Measurements from ENCODE around the gene PRSS35. TPM values are rescaled to one million over a fixed set of nuclear protein-coding genes. Genes with fewer than 3 reads are reported as not detected.
A peak's percentile ranks its signal among the peaks of the same experiment; 100 is the strongest.

The PRSS35 gene
- total RNA-seq, 1 experiment from 2014 or later = 6.7 TPM

DNA sequence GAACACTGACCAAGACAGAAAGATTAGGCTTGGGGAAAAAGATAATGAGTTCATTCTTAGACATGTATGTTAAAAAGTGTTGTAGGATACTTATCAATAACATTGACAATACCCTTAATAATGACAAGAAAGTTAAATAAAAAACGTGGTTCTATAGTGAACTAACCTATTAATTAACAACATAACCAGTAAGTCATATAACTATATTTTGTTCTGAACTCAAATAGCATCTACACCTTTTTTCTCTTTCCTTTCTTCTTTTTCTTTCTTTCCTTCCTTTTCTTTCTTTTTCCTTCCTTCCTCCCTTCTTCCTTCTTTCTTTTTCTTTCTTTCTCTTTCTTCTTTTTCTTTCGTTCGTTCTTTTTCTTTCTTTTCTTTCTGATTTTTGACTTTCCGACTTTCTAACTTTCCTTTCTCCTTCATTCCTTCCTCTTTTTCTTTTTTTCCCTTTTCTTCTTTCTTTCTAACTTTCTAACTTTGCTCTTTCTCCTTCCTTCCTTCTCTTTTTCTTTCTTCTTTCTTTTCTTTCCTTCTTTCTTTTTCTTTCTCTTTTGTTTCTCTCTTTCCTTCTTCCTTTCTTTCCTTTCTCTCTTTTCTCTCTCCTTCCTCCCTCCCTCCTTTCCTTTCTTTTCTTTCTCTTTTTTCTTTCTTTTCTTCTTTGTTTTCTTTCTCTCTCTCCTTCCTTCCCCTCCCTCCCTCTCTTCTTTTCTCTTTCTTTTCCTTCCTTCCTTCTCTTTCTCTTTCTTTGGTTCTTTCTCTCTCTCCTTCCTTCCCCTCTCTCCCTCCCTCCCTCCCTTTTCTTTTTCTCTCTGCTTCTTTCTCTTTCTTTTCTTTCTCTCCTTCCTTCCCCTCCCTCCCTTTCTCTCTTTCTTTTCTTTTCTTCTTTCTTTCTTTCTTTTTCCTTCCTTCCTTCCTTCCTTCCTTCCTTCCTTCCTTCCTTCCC is 24.6 kb downstream of the PRSS35 start:
- ATAC-seq = no peak
- H3K4me1 Mint-ChIP-seq = no peaks in the 10 kb centered on the region
- peaks cover 4% of the 10 kb centered on the region for H3K9me3 Mint-ChIP-seq
- TF ChIP-seq, protein P1, sequence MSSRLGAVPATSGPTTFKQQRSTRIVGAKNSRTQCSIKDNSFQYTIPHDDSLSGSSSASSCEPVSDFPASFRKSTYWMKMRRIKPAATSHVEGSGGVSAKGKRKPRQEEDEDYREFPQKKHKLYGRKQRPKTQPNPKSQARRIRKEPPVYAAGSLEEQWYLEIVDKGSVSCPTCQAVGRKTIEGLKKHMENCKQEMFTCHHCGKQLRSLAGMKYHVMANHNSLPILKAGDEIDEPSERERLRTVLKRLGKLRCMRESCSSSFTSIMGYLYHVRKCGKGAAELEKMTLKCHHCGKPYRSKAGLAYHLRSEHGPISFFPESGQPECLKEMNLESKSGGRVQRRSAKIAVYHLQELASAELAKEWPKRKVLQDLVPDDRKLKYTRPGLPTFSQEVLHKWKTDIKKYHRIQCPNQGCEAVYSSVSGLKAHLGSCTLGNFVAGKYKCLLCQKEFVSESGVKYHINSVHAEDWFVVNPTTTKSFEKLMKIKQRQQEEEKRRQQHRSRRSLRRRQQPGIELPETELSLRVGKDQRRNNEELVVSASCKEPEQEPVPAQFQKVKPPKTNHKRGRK (CRISPR knock-in tag; IDR thresholded peaks at IDR 0.05; ENCODE audit: borderline replicate concordance) = peak; percentile 84; the same call in 1 of the 2 replicates
- TF ChIP-seq, protein P2, sequence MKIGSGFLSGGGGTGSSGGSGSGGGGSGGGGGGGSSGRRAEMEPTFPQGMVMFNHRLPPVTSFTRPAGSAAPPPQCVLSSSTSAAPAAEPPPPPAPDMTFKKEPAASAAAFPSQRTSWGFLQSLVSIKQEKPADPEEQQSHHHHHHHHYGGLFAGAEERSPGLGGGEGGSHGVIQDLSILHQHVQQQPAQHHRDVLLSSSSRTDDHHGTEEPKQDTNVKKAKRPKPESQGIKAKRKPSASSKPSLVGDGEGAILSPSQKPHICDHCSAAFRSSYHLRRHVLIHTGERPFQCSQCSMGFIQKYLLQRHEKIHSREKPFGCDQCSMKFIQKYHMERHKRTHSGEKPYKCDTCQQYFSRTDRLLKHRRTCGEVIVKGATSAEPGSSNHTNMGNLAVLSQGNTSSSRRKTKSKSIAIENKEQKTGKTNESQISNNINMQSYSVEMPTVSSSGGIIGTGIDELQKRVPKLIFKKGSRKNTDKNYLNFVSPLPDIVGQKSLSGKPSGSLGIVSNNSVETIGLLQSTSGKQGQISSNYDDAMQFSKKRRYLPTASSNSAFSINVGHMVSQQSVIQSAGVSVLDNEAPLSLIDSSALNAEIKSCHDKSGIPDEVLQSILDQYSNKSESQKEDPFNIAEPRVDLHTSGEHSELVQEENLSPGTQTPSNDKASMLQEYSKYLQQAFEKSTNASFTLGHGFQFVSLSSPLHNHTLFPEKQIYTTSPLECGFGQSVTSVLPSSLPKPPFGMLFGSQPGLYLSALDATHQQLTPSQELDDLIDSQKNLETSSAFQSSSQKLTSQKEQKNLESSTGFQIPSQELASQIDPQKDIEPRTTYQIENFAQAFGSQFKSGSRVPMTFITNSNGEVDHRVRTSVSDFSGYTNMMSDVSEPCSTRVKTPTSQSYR (CRISPR knock-in tag; IDR thresholded peaks at IDR 0.05) = no peak
- no peaks in the 10 kb centered on the region for H3K36me3 Mint-ChIP-seq
- H3K4me3 Mint-ChIP-seq = no peak overlapping the region
- no peak overlapping the region for H3K27ac Mint-ChIP-seq
- ChIA-PET POLR2A (interaction anchor here (1.4 kb wide), 1 partner anchor 107 kb away, joined by 6 read pairs; the partner anchor contains the start of gene ME1), CTCF (interaction anchor here (0.6 to 1.3 kb wide), 54 partner anchors 10 to 926 kb away, joined by 3 to 28 read pairs (median 4); partner anchors contain the start of genes ME1, PGM3, PRSS35 and RIPPLY2)
- DNase-seq (ENCODE audit: low spot score) = no peak
- H3K27me3 Mint-ChIP-seq (ENCODE audit: low read depth) = peaks cover 3% of the 10 kb centered on the region

DNA sequence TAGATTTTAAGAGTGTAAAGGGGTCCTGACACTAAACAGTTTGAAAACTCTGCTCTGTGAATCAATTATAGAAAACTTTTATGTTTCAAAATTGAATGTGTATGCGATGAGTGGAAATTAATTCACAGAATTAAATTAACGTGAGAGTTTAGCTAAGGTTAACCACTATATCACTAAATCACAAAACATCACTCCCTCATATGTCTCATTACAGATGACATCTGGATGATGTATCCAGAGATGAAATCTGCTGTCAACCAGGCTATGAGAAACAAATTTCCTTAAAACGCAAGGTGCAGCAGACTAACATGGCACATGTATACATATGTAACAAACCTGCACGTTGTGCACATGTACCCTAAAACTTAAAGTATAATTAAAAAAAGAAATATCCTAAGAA is 27.3 kb downstream of the PRSS35 start:
- peaks cover 5% of the 10 kb centered on the region for H3K4me1 Mint-ChIP-seq
- no peak overlapping the region for H3K27ac Mint-ChIP-seq
- no peak overlapping the region for H3K4me3 Mint-ChIP-seq
- DNase-seq (ENCODE audit: low spot score) = no peak
- POLR2A ChIA-PET = no interaction called here
- peaks cover 3% of the 10 kb centered on the region for H3K27me3 Mint-ChIP-seq (ENCODE audit: low read depth)
- TF ChIP-seq FOXJ3 (CRISPR knock-in tag; IDR thresholded peaks at IDR 0.05; ENCODE audit: borderline replicate concordance) (no peak), ZNF671 (CRISPR knock-in tag; IDR thresholded peaks at IDR 0.05) (no peak), SMAD3 (CRISPR knock-in tag; IDR thresholded peaks at IDR 0.05; ENCODE audit: borderline replicate concordance) (no peak), NR3C1 (CRISPR knock-in tag; conservative IDR thresholded peaks at IDR 0.05; ENCODE audit: low read depth) (no peak), TCF7 (CRISPR knock-in tag; IDR thresholded peaks at IDR 0.05; ENCODE audit: low read depth) (no peak), ESRRA (CRISPR knock-in tag; IDR thresholded peaks at IDR 0.05; ENCODE audit: borderline replicate concordance) (no peak), IRF2 (CRISPR knock-in tag; IDR thresholded peaks at IDR 0.05; ENCODE audit: borderline replicate concordance, low read depth) (no peak), ETV6 (CRISPR knock-in tag; IDR thresholded peaks at IDR 0.05) (no peak), KAT7 (CRISPR knock-in tag; IDR thresholded peaks at IDR 0.05; ENCODE audit: borderline replicate concordance) (no peak), HMGA2 (CRISPR knock-in tag; IDR thresholded peaks at IDR 0.05) (no peak)
- TF ChIP-seq, protein P3, sequence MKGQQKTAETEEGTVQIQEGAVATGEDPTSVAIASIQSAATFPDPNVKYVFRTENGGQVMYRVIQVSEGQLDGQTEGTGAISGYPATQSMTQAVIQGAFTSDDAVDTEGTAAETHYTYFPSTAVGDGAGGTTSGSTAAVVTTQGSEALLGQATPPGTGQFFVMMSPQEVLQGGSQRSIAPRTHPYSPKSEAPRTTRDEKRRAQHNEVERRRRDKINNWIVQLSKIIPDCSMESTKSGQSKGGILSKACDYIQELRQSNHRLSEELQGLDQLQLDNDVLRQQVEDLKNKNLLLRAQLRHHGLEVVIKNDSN (CRISPR knock-in tag; IDR thresholded peaks at IDR 0.05) = no peak
- TF ChIP-seq, protein P4, sequence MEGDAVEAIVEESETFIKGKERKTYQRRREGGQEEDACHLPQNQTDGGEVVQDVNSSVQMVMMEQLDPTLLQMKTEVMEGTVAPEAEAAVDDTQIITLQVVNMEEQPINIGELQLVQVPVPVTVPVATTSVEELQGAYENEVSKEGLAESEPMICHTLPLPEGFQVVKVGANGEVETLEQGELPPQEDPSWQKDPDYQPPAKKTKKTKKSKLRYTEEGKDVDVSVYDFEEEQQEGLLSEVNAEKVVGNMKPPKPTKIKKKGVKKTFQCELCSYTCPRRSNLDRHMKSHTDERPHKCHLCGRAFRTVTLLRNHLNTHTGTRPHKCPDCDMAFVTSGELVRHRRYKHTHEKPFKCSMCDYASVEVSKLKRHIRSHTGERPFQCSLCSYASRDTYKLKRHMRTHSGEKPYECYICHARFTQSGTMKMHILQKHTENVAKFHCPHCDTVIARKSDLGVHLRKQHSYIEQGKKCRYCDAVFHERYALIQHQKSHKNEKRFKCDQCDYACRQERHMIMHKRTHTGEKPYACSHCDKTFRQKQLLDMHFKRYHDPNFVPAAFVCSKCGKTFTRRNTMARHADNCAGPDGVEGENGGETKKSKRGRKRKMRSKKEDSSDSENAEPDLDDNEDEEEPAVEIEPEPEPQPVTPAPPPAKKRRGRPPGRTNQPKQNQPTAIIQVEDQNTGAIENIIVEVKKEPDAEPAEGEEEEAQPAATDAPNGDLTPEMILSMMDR (IDR thresholded peaks at IDR 0.05) = no peak
- TF ChIP-seq, protein P5, sequence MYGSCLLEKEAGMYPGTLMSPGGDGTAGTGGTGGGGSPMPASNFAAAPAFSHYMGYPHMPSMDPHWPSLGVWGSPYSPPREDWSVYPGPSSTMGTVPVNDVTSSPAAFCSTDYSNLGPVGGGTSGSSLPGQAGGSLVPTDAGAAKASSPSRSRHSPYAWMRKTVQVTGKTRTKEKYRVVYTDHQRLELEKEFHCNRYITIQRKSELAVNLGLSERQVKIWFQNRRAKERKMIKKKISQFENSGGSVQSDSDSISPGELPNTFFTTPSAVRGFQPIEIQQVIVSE (CRISPR knock-in tag; IDR thresholded peaks at IDR 0.05; ENCODE audit: borderline replicate concordance) = no peak
- TF ChIP-seq, protein P6, sequence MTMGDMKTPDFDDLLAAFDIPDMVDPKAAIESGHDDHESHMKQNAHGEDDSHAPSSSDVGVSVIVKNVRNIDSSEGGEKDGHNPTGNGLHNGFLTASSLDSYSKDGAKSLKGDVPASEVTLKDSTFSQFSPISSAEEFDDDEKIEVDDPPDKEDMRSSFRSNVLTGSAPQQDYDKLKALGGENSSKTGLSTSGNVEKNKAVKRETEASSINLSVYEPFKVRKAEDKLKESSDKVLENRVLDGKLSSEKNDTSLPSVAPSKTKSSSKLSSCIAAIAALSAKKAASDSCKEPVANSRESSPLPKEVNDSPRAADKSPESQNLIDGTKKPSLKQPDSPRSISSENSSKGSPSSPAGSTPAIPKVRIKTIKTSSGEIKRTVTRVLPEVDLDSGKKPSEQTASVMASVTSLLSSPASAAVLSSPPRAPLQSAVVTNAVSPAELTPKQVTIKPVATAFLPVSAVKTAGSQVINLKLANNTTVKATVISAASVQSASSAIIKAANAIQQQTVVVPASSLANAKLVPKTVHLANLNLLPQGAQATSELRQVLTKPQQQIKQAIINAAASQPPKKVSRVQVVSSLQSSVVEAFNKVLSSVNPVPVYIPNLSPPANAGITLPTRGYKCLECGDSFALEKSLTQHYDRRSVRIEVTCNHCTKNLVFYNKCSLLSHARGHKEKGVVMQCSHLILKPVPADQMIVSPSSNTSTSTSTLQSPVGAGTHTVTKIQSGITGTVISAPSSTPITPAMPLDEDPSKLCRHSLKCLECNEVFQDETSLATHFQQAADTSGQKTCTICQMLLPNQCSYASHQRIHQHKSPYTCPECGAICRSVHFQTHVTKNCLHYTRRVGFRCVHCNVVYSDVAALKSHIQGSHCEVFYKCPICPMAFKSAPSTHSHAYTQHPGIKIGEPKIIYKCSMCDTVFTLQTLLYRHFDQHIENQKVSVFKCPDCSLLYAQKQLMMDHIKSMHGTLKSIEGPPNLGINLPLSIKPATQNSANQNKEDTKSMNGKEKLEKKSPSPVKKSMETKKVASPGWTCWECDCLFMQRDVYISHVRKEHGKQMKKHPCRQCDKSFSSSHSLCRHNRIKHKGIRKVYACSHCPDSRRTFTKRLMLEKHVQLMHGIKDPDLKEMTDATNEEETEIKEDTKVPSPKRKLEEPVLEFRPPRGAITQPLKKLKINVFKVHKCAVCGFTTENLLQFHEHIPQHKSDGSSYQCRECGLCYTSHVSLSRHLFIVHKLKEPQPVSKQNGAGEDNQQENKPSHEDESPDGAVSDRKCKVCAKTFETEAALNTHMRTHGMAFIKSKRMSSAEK (CRISPR knock-in tag; IDR thresholded peaks at IDR 0.05; ENCODE audit: borderline replicate concordance) = no peak
- TF ChIP-seq, protein P7, sequence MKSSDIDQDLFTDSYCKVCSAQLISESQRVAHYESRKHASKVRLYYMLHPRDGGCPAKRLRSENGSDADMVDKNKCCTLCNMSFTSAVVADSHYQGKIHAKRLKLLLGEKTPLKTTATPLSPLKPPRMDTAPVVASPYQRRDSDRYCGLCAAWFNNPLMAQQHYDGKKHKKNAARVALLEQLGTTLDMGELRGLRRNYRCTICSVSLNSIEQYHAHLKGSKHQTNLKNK (CRISPR knock-in tag; IDR thresholded peaks at IDR 0.05) = no peak
- TF ChIP-seq, protein P8, sequence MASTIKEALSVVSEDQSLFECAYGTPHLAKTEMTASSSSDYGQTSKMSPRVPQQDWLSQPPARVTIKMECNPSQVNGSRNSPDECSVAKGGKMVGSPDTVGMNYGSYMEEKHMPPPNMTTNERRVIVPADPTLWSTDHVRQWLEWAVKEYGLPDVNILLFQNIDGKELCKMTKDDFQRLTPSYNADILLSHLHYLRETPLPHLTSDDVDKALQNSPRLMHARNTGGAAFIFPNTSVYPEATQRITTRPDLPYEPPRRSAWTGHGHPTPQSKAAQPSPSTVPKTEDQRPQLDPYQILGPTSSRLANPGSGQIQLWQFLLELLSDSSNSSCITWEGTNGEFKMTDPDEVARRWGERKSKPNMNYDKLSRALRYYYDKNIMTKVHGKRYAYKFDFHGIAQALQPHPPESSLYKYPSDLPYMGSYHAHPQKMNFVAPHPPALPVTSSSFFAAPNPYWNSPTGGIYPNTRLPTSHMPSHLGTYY (CRISPR knock-in tag; IDR thresholded peaks at IDR 0.05) = no peak
- peaks cover 13% of the 10 kb centered on the region for H3K9me3 Mint-ChIP-seq
- CTCF ChIA-PET = no interaction called here
- no peaks in the 10 kb centered on the region for H3K36me3 Mint-ChIP-seq
- ATAC-seq = no peak
